NCI-H1092 treated with DMSO at 0.1 percent for 48 hours (cell line): Measurements from ENCODE around the gene CT45A2.
"Not testable (repeated sequence)": the region's sequence is repeated elsewhere in the genome, so short reads cannot be mapped to it uniquely, and the experiment has no call there.

Experiments used
- DNase-seq: peaks from one replicate; lab custom pipeline; 2025; lab: John Stamatoyannopoulos, UW

The CT45A2 gene

DNA sequence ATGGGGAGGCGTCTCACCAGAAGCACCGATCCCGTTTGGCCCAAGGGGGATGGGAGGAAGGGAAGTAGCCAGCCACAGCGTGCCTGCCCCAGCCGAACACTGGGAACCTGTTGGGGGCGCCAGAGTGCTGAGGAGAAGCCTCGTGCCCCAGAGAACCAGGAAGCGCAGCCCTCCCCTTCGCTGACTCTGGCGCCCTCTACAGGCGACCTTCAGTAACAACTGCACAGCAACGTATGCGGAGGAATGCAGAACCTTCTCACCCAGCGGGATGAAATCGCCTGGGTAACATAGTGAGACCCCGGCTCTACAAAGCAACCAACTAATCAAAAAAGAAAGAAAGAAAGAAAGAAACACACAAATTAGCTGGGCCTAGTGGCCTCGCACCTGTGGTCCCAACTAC is at the start of gene CT45A2:
Gene CT45A2, minus strand, starts transcription at position 101 of the 400 bp plus-strand sequence. CDS start 3,747 bp downstream, outside the sequence.
- DNase-seq = not testable (repeated sequence)

DNA sequence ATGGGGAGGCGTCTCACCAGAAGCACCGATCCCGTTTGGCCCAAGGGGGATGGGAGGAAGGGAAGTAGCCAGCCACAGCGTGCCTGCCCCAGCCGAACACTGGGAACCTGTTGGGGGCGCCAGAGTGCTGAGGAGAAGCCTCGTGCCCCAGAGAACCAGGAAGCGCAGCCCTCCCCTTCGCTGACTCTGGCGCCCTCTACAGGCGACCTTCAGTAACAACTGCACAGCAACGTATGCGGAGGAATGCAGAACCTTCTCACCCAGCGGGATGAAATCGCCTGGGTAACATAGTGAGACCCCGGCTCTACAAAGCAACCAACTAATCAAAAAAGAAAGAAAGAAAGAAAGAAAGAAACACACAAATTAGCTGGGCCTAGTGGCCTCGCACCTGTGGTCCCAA is 34.6 kb upstream of the CT45A2 start, which contains the start of gene CT45A8:
Gene CT45A8, minus strand, starts transcription at position 101 of the 400 bp plus-strand sequence. CDS start 3,755 bp downstream, outside the sequence.
- not testable (repeated sequence) for DNase-seq

DNA sequence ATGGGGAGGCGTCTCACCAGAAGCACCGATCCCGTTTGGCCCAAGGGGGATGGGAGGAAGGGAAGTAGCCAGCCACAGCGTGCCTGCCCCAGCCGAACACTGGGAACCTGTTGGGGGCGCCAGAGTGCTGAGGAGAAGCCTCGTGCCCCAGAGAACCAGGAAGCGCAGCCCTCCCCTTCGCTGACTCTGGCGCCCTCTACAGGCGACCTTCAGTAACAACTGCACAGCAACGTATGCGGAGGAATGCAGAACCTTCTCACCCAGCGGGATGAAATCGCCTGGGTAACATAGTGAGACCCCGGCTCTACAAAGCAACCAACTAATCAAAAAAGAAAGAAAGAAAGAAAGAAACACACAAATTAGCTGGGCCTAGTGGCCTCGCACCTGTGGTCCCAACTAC is 17.4 kb upstream of the CT45A2 start, which contains the start of gene CT45A7:
Gene CT45A7, minus strand, starts transcription at position 101 of the 400 bp plus-strand sequence. CDS start 3,747 bp downstream, outside the sequence.
- not testable (repeated sequence) for DNase-seq

GRCh38 chrX:135802687-135803086 is 17.1 kb downstream of the CT45A2 start, which contains the start of gene CT45A6:
Gene CT45A6 (minus strand): TSS chrX:135802787. CDS start chrX:135798993, 3,794 bp downstream.
- not testable (repeated sequence) for DNase-seq

GRCh38 chrX:135785403-135785802 is 34.4 kb downstream of the CT45A2 start, which contains the start of gene CT45A5:
Gene CT45A5 (minus strand): TSS chrX:135785503. CDS start chrX:135781729, 3,774 bp downstream.
- not testable (repeated sequence) for DNase-seq

- not testable (repeated sequence) for DNase-seq
Observed at GRCh38 chrX:135768091-135768490, 51.7 kb downstream of the CT45A2 start, which contains the start of gene CT45A3. Gene CT45A3 (minus strand): TSS chrX:135768191. CDS start chrX:135764444, 3,747 bp downstream.
